Measurements from ENCODE around the gene MROH2A. TPM values are rescaled to one million over a fixed set of nuclear protein-coding genes. Genes with fewer than 3 reads are reported as not detected.
A peak's percentile ranks its signal among the peaks of the same experiment; 100 is the strongest.
"Not testable (repeated sequence)": the region's sequence is repeated elsewhere in the genome, so short reads cannot be mapped to it uniquely, and the experiment has no call there.

The MROH2A gene
- total RNA-seq, 1 donor from 2014 or later: not detected

- DNase-seq (ENCODE audit: low read depth in 2 of 2): no peak
These were observed 75.2 kb downstream of the MROH2A start for GRCh38 chr2:233853353-233853752.

DNA sequence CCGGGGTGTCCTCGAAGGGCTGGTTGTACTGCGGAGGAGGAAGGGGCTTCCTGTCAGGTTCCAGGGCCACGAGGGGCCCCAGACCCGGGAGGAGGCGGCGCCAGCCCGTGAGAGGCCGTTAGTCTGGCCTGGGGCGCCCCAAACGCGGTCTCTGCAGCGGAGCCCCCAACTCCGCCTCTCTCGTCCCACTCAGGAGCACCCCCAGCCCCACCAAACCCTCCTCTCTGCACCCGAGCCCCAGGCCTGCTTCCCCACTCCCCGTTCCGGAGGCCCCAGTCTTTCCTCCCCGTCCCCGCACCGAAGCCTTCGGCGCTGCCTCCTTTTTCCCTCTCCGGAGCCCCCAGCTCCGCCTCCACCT, 75.7 kb downstream of the MROH2A start:
- DNase-seq (ENCODE audit: low read depth in 2 of 2): no peak

GRCh38 chr2:233854241-233854981, 76.3 kb downstream of the MROH2A start, which contains the start of gene HJURP:
Gene HJURP (minus strand): TSS chr2:233854535. CDS start chr2:233854500, 35 bp downstream.
- DNase-seq (ENCODE audit: low read depth in 2 of 2): peak; percentile 96 to 97

DNA sequence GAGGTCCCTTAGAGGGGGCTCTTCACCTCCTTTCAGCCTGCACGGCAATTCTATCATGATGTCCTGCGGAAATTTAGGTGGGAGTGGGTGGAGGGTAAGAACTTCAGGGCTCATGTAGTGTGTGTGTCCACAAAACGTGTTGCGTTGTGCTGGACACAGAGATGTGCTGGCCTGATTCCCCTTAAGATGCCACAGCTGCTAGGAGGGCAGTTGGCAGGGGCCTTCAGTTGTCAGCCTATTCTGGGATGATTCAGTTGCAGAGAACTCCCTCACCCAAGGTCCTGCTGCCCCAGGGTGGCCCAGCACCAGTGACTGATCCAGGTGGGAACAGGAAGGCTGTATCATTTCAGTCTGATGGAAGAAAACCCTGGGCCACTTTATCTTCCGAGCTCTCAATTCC, 77.2 kb downstream of the MROH2A start:
- no peak for DNase-seq (ENCODE audit: low read depth in 2 of 2)

DNA sequence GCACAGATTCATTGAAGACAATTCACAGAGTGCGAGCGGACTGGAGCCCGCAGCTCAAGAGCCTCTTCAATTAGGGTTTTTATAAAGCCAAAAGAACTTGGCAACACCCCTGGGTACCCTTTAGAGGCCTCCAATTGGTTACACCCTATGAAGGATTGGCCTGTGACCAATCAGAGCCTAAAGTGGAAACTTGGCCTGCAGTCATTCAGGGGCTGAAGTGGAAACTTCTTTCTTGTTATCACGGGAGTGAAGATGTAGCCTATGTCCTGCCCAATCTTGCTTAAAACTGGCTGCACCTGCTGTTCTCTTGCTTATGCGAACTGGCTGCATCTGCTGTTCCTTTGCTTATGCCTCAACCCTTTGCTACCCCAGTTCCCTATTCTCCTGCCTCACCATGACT, 78.1 kb downstream of the MROH2A start:
- no peak for DNase-seq (ENCODE audit: low read depth in 2 of 2)

- DNase-seq (ENCODE audit: low read depth in 2 of 2): peak; percentile 33
These were observed 79.5 kb downstream of the MROH2A start for GRCh38 chr2:233857511-233858141.

- no peak for DNase-seq (ENCODE audit: low read depth in 2 of 2)
These were observed 80.2 kb downstream of the MROH2A start for GRCh38 chr2:233858331-233858730.

GRCh38 chr2:233862261-233862768, 84.2 kb downstream of the MROH2A start:
- DNase-seq (ENCODE audit: low read depth in 2 of 2): no peak

GRCh38 chr2:233865838-233866237, 87.7 kb downstream of the MROH2A start:
- no peak for DNase-seq (ENCODE audit: low read depth in 2 of 2)

- no peak for DNase-seq (ENCODE audit: low read depth in 2 of 2)
These were observed 88.3 kb downstream of the MROH2A start for GRCh38 chr2:233866479-233866878.

DNA sequence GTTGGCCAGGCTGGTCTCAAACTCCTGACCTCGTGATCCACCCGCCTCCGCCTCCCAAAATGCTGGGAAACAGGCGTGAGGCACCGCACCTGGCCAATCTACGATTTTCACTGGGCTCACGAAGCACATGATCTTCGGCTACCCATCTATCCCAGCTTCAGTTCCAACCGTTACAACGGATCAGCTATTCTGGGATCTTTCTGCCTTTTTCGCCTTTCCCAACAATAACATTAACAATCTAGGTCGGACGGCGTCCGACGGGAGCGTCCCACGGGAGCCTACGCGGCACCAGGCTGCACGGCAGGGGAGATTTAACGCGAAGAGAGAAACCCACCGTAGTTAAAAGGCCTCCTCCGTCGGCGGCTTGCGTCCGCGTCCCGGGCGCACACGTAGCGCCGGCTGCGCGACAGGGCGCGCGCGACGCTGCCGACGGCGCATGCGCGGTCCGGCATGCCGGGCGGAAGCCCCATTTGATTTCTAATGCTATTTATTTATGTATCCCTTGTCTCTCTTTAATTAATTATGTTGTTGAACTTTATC, 89.9 kb downstream of the MROH2A start, which contains the start of gene MSL3B:
TSS of gene MSL3B (minus strand) at position 394 of the 540 bp plus-strand sequence.
- peak; percentile 64 to 70 for DNase-seq (ENCODE audit: low read depth in 2 of 2)

- no peak for DNase-seq (ENCODE audit: low read depth in 2 of 2)
These were observed 93.3 kb downstream of the MROH2A start for GRCh38 chr2:233871432-233871831.

GRCh38 chr2:233872125-233872524, 94.0 kb downstream of the MROH2A start:
- not testable (repeated sequence) for DNase-seq (ENCODE audit: low read depth in 2 of 2)

- no peak for DNase-seq (ENCODE audit: low read depth in 2 of 2)
These were observed 104.2 kb downstream of the MROH2A start for GRCh38 chr2:233882353-233882752.

Other genes starting within 250 kb of the MROH2A start
- gene USP40, start 211.5 kb upstream of the MROH2A start, total RNA-seq: 15.5 and 19.2 TPM in 2 replicates
- not detected in 2 replicates for gene UGT1A8, start 160.7 kb upstream of the MROH2A start, total RNA-seq
- gene UGT1A10, start 141.9 kb upstream of the MROH2A start, total RNA-seq: not detected in 2 replicates
- gene UGT1A9, start 106.4 kb upstream of the MROH2A start, total RNA-seq: not detected in 2 replicates
- not detected in 2 replicates for gene UGT1A7, start 96.4 kb upstream of the MROH2A start, total RNA-seq
- gene UGT1A6, start 85.4 kb upstream of the MROH2A start, total RNA-seq: not detected in 2 replicates
- gene UGT1A5, start 65.4 kb upstream of the MROH2A start, total RNA-seq: not detected in 2 replicates
- not detected in 2 replicates for gene UGT1A4, start 59.6 kb upstream of the MROH2A start, total RNA-seq
- gene UGT1A3, start 49.3 kb upstream of the MROH2A start, total RNA-seq: not detected in 2 replicates
- not detected in 2 replicates for gene UGT1A1, start 18.1 kb upstream of the MROH2A start, total RNA-seq
- 2.0 and 5.0 TPM in 2 replicates for gene HJURP, start 76.2 kb downstream of the MROH2A start, total RNA-seq
- gene TRPM8, start 139.0 kb downstream of the MROH2A start, total RNA-seq: not detected in 2 replicates